Activated CD8-positive, alpha-beta memory T cell treated with anti-CD3 and anti-CD28 coated beads, Interleukin-2, amount 50 U/mL, for 24 hours (primary cell): Measurements from ENCODE around the gene ZNF319.

ENCODE experiments used
- DNase-seq: peaks from one replicate; pipeline ENCODE4 v3.0.0-alpha.2; 2020; ENCODE audit errors: extremely low read depth

ZNF319 gene

DNA sequence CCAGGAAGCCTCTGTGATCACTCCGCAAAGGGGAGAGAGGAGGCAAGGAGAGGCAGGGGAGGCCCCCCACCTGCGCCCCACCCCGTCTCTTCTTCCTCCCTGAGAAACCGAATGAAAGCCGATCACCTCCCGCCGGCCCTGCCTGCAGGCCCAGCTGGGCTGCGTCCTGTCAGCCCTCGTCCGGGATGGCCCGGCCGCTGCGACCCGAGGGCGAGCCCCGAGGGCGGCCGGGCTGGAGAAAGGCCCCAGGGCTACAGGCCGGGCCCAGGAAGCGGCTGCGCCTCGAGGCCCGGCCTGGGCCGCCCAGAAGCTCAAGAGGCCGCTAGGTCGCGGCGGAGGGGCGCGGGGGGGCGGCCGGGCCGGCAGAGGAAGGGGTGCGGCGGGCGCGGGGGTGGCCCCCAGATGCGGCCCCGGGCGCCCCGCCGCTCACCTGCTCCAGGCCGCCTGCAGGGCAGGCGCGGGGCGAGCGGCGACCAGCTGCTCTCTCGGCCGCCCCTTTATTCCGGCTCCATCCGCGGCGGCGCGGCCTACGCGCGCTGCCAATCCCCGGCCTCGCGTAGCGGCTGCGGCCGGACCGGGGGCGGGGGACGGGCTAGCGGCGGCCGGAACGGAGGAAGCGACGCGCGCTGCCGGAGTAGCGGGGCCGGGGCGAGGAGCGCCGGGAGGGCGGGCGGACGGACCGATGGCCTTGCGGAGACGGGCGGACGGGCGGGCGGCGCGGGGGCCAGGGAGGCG is at the start of gene ZNF319:
TSS of gene ZNF319 (minus strand) at position 702 of the 735 bp plus-strand sequence. CDS start 2,407 bp downstream, outside the sequence.
- no peak for DNase-seq

DNA sequence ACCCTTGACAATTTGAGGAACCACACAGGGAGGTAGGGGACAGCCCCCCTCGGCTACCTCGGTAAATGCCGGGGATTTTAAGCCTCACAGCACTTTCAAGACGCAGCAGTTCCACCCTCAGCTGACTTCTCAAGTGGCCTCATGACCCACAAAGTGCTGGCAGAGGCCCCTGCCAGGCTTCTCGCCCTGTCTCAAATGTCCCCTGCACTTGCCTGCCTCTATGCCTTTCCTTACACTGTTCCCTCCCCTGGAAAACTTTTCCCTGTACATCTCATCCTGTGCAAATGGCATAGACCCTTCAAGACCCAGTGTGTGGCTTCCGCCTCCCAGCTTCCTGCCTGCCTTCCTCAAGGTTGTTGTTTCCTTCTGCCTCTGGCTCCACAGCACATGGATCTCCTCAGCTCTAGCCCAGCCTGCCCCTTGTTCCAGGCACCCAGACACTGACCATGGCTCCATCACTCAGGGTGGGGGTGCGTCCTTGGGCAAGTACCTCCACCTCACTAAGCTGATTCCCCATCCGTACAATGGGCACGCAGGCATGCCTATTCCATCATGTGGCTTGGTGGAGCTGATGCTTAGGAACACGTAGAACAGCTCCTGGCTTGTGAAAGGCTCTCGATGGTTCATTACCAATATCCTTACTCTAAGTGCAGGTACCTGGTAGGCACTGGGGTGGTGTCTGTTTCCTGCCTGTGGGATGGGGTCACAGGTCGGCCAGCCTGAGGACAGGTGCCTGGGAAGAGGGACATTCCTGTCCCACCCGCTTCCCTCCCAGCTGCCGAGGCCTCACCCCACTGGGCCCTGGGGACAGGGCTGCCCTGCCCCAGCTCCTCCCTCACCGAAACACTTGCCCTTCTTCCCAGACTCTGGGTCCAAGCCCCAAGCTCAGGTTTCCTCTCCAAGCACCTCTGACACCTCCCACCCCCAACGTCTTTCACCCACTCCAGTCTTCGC is 49.0 kb upstream of the ZNF319 start:
- DNase-seq, result no peak

DNA sequence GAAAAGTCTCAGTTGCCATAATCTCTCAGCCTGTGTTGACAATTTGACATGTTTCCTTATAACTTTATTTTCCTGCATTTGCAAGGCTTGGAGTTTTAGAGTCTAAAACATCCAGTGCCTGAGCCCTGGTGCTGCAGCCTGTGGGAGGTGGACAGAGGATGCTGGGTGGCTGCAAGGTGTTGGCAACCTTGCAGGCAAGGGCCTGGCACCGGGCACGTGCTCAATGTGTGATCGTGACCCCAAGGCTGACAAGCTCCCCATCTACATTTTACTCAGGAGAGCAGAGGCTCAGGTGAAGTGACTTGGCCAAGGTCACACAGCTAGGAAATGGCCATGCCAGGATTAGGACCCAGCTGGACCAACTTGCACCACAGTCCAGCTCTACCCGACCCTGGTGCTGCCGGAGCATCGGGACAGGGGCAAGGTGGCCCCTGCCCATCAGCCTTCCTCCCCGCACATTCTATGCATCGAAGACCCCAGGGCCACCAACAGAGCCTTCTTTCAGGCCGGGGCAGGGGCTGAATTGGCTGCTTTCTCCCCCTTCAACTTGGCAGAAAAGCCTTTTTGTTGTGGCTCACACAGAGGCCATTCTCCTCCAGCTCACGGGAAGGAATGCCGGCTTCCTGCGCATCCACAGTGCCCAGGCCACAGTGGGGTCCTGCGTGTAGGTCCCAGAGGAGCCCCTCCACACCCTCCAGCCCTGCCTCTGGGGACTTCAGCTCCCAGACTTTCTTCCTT is 48.2 kb upstream of the ZNF319 start:
- no peak for DNase-seq

DNA sequence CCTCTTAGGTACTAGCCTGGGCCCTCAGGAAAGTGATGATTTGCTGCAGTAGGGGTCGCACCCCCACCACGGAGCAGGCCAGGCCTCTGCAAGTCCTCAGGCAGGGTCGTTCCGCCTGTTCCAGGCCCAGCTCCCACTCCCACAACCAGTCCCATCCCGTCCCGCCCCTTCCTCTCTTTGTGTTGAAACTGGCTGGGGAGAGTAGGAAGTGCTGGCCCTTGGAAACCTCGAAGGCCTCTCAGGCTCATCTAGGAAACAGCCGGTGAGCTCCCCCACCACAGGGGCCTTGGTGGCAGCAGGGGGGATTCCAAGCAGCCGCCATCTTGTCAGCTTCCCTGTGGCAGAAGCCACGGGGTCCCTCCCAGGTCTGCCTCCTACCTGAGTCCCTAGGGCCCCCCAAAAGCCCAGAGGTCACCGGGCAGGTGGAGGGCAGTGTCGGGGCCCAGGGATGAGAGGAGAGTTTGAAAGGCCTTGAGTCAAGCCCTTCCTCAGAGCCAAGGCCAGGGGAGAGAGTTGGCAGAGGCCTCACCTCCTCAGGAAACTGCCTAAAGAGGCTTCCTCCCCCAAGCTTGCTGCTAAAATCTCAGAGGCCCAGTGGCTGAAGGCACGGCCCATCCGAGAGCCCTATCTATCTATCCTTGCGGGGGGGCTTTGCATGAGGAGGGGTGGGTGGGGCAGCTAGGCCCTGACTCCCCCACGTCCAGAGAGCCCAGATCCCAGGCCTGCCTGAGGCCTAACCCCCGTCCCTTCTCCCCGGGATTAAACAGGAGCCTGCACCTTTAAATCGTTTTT is 47.3 kb upstream of the ZNF319 start:
- DNase-seq, result no peak

DNA sequence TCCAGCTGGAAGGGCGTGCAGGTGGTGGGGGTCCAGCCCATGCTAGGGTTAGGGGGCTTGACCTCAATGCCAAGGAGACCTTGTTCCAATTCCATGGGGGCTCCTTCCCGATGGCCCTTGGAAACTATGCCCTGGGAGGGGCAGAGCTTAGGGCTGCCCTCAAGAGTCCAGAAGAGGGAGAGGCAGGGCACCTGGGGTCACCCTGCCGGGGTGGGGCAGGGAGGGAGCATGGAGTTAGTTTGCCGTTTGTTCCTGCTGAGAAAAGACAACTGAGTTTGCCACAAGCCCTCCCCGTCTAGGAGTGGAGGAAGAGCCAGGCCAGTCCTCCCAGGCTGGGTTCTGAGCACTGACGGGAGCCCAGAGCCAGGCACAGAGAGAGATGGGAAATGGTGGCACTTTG is 46.5 kb upstream of the ZNF319 start:
- DNase-seq, result no peak

DNA sequence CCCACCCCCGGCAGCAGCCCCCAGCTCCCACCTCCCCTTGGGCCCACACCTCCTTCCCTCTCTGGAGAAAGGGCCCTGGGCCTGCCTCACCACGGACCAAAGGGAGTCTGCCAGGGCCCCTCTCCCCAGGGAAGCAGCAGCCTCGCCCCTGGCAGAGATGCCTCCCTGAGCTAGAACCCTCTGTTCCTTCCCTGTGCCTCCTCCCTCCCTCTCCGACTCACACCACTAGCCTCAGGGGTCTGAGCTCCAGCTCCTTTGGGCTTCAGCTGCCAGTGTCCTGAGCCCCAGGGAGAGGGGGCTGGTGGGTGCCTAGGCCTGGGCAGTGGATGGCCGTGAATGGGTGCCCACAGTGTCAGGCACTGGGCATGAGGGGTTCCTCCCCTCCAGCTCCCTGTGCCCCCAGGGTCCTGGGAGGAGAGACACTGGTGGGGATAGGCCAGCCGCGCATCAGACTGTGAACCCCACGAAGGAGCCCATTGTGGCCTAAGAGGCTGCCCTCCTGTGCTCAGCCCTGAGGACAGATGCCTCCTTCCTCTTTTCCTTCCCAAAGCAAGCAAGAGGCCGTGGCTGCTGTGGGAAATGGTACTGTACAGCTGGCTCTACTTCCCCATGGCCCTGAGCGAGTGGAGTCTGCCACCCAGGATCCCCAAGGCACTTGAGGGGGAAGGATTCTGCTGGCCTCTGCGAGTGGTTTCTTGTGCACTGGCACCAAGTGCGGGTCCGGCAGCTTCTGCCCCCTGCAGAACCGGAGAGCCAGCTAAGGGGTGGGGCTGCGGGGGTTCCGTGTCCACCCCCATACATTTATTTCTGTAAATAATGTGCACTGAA is 45.8 kb upstream of the ZNF319 start:
- no peak for DNase-seq

DNA sequence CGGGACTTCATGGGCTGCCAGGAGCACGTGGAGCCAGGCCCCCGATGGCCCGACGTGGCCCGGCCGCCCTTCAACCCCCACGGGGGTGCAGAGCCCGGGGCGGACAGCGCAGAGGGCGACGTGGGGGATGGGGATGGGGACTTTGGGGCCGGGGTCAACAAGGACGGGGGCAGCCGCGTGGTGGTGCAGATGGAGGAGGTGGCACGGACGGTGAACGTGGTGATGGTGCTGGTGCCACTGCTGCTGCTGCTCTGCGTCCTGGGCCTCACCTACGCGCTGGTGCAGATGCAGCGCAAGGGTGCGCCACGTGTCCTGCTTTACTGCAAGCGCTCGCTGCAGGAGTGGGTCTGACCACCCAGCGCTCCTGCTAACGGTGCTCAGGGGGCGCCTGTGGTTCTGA is 44.6 kb upstream of the ZNF319 start:
- DNase-seq, result no peak

DNA sequence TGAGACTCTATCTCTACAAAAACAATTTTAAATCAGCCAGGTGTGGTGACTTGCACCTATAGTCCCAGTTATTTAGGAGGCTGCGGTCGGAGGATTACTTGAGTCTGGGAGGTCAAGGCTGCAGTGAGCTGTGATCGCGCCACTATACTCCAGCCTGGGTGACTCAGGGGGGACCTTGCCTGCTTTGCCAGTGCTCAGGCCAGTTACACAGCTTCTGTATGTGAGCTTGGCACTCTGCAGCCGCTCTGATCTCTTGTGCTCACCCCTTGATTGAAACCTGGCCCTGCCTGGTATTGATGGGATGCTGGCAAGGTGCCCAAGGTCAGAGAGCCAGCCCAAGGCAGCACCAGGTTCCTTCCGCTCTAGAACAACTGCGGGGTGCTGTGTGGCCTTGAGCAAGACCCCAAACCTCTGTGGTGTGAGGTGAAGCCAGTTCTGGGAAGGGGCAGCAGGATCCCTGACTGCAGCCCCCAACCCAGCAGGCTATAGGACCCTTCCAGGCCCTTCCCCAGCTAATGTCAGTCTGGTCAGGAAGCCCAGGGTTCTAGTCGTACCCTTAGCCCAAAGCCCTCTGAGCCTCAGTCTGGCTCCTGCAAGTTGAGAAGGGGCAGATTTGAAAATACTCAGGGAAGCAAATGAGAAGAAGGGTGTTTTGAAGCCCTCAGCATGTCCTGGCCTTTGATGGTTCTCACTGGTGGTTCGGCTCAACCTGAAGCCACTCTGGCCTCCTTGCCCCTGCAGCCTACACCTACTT is 44.0 kb upstream of the ZNF319 start:
- no peak for DNase-seq

DNA sequence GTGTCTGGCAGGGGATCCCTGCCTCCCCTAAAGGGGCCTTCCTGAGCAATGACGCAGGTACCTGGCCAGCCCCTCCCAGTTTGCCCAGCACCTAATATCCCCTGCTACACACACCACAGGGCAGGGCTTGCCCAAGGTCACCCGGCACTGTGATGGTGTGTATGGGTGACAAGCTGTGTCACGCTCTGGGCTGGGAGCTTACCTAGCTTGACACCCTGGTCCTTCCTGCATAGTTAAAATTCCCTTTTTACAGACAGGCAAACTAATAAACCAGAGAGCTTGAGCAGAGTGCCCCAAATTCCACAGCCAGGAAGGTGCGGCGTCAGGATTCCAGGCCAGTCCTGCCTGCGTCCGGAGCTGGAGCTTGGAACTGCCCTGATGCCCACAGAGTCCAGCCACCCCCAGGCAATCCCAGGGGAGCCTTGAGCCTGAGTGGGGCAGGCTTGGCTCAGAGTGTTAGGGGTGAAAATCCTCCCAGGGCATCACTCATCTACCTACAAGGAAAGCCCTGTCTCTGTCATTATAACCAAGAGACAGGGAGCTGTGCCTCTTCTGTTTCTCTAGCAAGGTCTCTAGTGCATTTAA is 43.2 kb upstream of the ZNF319 start:
- DNase-seq, result no peak

DNA sequence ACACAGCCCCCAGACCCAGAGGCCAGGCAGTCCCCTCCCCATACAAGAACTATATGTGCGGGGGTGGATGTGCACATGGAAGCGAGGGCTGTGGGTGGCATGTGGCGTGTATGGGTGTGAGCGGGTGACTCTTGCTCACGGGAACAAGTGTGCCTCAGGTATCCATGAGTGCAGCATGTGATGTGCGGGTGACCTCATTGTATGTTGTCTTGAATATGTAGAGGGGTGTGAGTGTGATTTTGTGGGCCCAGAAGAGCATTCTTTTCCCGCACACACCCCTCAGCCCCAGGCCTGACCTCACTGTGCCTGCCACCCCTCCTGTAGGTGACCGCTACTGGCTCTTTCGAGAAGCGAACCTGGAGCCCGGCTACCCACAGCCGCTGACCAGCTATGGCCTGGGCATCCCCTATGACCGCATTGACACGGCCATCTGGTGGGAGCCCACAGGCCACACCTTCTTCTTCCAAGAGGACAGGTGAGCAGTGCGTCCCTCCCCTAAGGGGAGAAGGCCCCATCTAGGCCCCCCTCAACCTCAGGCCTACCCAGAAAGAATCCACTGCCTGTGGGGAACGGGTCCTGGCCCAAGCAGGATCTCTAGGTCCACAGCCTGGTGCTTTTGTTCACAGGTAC is 42.5 kb upstream of the ZNF319 start:
- no peak for DNase-seq

DNA sequence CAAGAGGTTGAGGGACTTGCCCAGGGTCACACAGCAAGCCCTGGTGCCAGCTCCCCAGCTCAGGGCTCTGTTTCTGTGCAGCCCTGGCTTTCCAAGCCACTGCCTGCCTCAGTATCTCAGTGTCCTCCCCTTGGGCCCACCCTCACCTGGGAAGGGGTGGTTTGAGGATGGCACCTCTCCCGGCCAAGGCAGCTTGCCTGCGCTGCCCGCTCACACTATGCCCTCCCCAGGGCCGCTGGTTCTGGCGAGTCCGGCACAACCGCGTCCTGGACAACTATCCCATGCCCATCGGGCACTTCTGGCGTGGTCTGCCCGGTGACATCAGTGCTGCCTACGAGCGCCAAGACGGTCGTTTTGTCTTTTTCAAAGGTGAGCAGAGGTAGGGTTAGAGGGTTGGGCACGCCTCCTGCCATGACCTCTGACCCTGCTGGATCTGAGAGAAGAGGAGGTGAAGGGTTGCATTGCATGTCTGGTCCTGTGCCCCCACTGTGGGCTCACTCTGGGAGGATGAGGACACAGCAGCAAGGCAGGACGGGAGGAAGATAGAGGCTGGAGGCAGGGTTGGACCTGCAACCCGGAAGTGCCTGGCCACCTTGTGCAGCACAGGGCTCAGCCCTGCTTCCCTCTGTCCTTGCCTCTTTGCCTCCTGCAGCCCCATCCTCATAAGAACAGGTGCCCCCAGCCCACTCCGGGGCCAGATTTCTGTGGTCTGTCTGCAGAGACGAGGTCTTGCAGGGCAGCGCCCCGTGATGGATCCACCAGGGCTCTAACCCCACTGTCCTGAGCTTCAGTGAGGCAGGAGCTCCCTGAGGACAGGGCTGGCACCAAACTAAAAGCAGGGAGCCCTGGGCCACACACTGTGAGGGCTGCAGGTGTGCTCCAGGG is 41.8 kb upstream of the ZNF319 start:
- DNase-seq, result no peak

DNA sequence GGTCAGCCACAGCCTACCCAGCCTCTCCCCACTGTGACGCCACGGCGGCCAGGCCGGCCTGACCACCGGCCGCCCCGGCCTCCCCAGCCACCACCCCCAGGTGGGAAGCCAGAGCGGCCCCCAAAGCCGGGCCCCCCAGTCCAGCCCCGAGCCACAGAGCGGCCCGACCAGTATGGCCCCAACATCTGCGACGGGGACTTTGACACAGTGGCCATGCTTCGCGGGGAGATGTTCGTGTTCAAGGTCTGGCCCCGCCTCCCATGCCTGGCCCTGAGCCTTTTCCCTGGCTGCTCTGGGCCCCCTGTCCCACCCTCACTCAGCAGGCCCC is 41.1 kb upstream of the ZNF319 start:
- no peak for DNase-seq

DNA sequence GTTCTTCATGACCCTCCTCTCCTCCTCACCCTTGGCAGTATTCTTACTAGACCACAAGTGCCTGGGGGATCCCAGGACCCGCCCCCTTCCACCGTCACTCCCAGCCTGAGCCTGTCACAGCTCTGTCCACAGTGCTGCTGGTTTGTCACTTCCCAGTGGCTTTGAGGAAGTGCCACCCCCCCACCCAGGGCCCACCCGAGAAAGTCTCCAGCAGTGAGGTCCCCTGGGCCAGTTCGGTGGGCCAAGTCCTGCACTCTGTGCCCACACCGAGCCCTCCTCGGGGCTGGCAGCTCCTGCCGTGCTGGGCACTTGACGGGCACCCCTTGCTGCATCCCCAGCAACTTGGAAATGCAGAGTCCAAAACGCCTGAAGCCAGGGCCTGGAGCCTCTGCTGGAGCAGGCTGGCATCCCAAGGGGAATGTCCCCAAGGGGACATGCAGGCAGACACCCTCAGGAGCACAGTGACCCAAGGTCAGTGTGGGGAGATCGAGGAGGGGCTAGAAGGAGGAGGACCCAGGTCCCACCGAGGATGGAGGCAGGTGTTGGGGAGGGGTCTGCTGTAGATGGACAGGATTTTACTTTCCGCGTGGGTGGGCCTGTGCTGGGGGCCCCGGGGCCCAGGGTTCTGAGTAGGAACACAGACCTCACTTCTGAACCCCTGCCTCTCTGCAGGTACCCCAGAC is 40.6 kb upstream of the ZNF319 start:
- no peak for DNase-seq

DNA sequence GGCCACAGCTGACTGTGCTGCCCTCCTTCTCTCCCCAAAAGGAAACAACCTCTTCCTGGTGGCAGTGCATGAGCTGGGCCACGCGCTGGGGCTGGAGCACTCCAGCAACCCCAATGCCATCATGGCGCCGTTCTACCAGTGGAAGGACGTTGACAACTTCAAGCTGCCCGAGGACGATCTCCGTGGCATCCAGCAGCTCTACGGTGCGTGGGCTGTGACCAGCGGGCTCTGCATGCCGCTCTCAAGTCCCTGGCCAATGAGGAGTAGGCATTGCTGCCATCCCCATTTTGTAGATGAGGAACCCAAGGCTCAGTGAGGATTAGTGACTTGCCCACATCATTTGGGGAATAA is 40.0 kb upstream of the ZNF319 start:
- no peak for DNase-seq

DNA sequence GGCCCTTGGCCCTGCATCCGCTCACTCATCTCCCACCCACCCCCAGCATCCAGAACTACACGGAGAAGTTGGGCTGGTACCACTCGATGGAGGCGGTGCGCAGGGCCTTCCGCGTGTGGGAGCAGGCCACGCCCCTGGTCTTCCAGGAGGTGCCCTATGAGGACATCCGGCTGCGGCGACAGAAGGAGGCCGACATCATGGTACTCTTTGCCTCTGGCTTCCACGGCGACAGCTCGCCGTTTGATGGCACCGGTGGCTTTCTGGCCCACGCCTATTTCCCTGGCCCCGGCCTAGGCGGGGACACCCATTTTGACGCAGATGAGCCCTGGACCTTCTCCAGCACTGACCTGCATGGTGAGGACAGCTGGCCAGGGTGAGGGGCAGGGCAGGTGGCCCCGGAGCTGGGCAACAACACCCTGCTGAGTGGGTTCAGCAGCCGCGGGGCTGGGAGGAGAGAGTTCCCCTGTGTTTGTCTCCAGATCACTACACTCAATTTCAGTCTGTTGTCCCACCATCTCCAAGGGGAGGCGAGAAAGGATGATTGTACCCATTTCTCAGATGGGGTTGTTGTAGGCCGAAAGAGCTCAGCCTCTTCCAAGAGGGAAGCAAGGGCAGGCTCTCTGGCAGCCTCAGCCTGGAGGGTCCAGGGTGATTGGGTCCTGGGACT is 39.5 kb upstream of the ZNF319 start:
- DNase-seq, result no peak

DNA sequence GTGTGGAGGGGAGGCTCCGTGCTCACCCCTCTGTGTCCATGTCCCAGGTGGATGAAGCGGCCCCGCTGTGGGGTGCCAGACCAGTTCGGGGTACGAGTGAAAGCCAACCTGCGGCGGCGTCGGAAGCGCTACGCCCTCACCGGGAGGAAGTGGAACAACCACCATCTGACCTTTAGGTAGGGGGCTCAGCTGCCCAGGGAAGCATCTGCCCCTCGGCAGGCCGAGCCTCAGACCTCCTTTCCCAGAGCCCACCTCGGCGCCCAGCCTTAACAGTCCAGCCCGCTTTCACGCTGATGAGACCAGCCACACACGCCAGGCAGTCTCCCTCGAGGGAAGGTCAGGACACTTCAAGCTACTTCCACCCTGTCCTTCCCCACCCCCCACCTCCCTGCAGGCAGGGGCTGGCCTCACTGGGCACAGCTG is 37.8 kb upstream of the ZNF319 start:
- DNase-seq, result no peak
